SK-N-SH (cell line): ENCODE results near the gene RNF166. TPM values are rescaled to one million over a fixed set of nuclear protein-coding genes. Genes with fewer than 3 reads are reported as not detected.

Experiments
- CTCF ChIA-PET: fragments of 300-600, 350-600 bp; formaldehyde crosslinking; extraction: SDS; loops from one replicate; lab custom pipeline; 2021; lab: Yijun Ruan, JAX
- POLR2A ChIA-PET: fragments of 350-600 bp; sonication (Branson Sonifier 250); formaldehyde crosslinking; extraction: SDS; loops from one replicate; lab custom pipeline; 2020; ENCODE audit warnings: antibody characterized with exemption, inconsistent platforms; lab: Yijun Ruan, JAX
- DNase-seq: peaks from one replicate; pipeline ENCODE4 v3.0.0; 2012
- H2AFZ ChIP-seq: fragments of 200-600 bp; sonication (generic); 2 replicates; pipeline ENCODE4 v1.8.1; 2016; ENCODE audit warnings: antibody characterized with exemption, mild to moderate bottlenecking, low read depth
- H3F3A ChIP-seq: fragments of 200-600 bp; sonication (generic); replicated peaks from 2 replicates; pipeline ENCODE3; 2016; ENCODE audit warnings: antibody characterized with exemption, mild to moderate bottlenecking; ENCODE audit not compliant: insufficient read depth
- H3K27ac ChIP-seq, 2 experiments: fragments of 200-500 bp in 1 of 2; fragments of 200-600 bp in 1 of 2; sonication (Bioruptor generic) in 1 of 2; sonication (generic), shearing (Covaris generic) in 1 of 2; 2 replicates each; pipeline versions ENCODE4 v1.5.1 to v1.6.1; 2014 to 2016; ENCODE audit warnings: low read depth in 2 of 2, inconsistent platforms in 1 of 2, low read length in 1 of 2, mild to moderate bottlenecking in 1 of 2, mixed read lengths in 1 of 2
- H3K27me3 ChIP-seq: fragments of 200-600 bp; sonication (generic), shearing (Covaris generic); 2 replicates; pipeline ENCODE4 v1.6.1; 2016; ENCODE audit warnings: mixed run types; ENCODE audit not compliant: insufficient read depth
- H3K36me3 ChIP-seq, 2 experiments: fragments of 200-500 bp in 1 of 2; fragments of 200-600 bp in 1 of 2; sonication (Bioruptor generic) in 1 of 2; sonication (generic) in 1 of 2; replicated peaks in 1 of 2; 2 replicates each; pipeline versions ENCODE3 to v1.5.1; 2014 to 2016; ENCODE audit warnings: low read length in 1 of 2, mild to moderate bottlenecking in 1 of 2; ENCODE audit not compliant: insufficient read depth in 2 of 2, control insufficient read depth in 1 of 2
- H3K4me1 ChIP-seq, 2 experiments: fragments of 200-500 bp in 1 of 2; fragments of 200-600 bp in 1 of 2; sonication (Bioruptor generic) in 1 of 2; sonication (generic), shearing (Covaris generic) in 1 of 2; 2 replicates each; pipeline versions ENCODE4 v1.5.1 to v1.6.1; 2014 to 2016; ENCODE audit warnings: low read depth in 1 of 2, low read length in 1 of 2, mixed run types in 1 of 2; ENCODE audit not compliant: insufficient read depth in 2 of 2, control insufficient read depth in 1 of 2
- H3K4me2 ChIP-seq: fragments of 200-600 bp; sonication (generic), shearing (Covaris generic); 2 replicates; pipeline ENCODE4 v1.6.1; 2017; ENCODE audit warnings: mixed run types
- H3K4me3 ChIP-seq, 2 experiments: fragments of 200-500 bp in 1 of 2; fragments of 200-600 bp in 1 of 2; sonication (Bioruptor generic) in 1 of 2; sonication (generic), shearing (Covaris generic) in 1 of 2; 2 replicates each; pipeline versions ENCODE4 v1.5.1 to v1.8.1; 2014 to 2016; ENCODE audit warnings: low read depth in 2 of 2, inconsistent platforms in 1 of 2, low read length in 1 of 2, mild to moderate bottlenecking in 1 of 2, mixed read lengths in 1 of 2, moderate library complexity in 1 of 2
- H3K79me2 ChIP-seq: fragments of 200-600 bp; sonication (generic); 2 replicates; pipeline ENCODE4 v1.8.1; 2017; ENCODE audit warnings: mild to moderate bottlenecking; ENCODE audit not compliant: insufficient read depth
- H3K9ac ChIP-seq: fragments of 200-600 bp; sonication (generic); 2 replicates; pipeline ENCODE4 v1.6.1; 2017; ENCODE audit warnings: mixed run types
- H3K9me2 ChIP-seq: fragments of 200-600 bp; sonication (generic); 2 replicates; pipeline ENCODE4 v1.6.1; 2017; ENCODE audit warnings: mixed run types
- H3K9me3 ChIP-seq: fragments of 200-600 bp; sonication (generic); 2 replicates; pipeline ENCODE4 v1.6.1; 2017; ENCODE audit warnings: mixed run types, mild to moderate bottlenecking, moderate library complexity
- H4K20me1 ChIP-seq: fragments of 200-600 bp; sonication (generic); 2 replicates; pipeline ENCODE4 v1.6.1; 2017; ENCODE audit warnings: mild to moderate bottlenecking, mixed run types; ENCODE audit not compliant: insufficient read depth
- CTCF ChIP-seq: fragments of 200-600 bp; sonication (generic); IDR thresholded peaks from 2 replicates; pipeline ENCODE4 v1.6.1; 2017; ENCODE audit warnings: antibody characterized with exemption, mild to moderate bottlenecking, moderate library complexity
- FOSL2 ChIP-seq: IDR thresholded peaks from 2 replicates; pipeline ENCODE4 v1.4.0; 2012; ENCODE audit warnings: low read depth, mild to moderate bottlenecking, moderate library complexity, borderline replicate concordance
- JUND ChIP-seq: IDR thresholded peaks from 2 replicates; pipeline ENCODE4 v1.4.0; 2012
- MXI1 ChIP-seq: IDR thresholded peaks from 2 replicates; pipeline ENCODE4 v1.6.1; 2012; ENCODE audit warnings: mild to moderate bottlenecking, low read depth, low read length, improper control_type of control experiment
- POLR2AphosphoS5 ChIP-seq: IDR thresholded peaks from 2 replicates; pipeline ENCODE4 v1.6.1; 2012; ENCODE audit warnings: low read depth, low read length
- RXRA ChIP-seq: IDR thresholded peaks from 2 replicates; pipeline ENCODE4 v1.4.0; 2012; ENCODE audit warnings: low read depth, mild to moderate bottlenecking, borderline replicate concordance
- TEAD4 ChIP-seq: IDR thresholded peaks from 2 replicates; pipeline ENCODE4 v1.4.0; 2012; ENCODE audit warnings: mild to moderate bottlenecking, borderline replicate concordance; ENCODE audit not compliant: insufficient read depth
- USF2 ChIP-seq: fragments of 150-350 bp; IDR thresholded peaks from 2 replicates; pipeline ENCODE4 v1.6.1; 2017; ENCODE audit warnings: antibody characterized with exemption, low read length, low read depth, borderline replicate concordance
- WGBS: methylation state at CpG from one replicate; pipeline ENCODE4 v1.1.6; 2017; ENCODE audit warnings: low lambda C conversion rate; 5-methylcytosine and 5-hydroxymethylcytosine counted together
- polyA plus RNA-seq, 3 experiments: library from polyadenylated mRNA; depleted of rRNA; stranded (reverse); fragments of >200 nt; gene quantifications; 2 replicates each; pipeline ENCODE4 v1.2.3, GENCODE V29; 2012
- TF ChIP-seq, protein P1 (sequence below): IDR thresholded peaks from 2 replicates; pipeline ENCODE4; 2012

Gene RNF166
- polyA plus RNA-seq, 1 of the 3 experiments (the other 2 are of a cell fraction) = 17.2 TPM

DNA sequence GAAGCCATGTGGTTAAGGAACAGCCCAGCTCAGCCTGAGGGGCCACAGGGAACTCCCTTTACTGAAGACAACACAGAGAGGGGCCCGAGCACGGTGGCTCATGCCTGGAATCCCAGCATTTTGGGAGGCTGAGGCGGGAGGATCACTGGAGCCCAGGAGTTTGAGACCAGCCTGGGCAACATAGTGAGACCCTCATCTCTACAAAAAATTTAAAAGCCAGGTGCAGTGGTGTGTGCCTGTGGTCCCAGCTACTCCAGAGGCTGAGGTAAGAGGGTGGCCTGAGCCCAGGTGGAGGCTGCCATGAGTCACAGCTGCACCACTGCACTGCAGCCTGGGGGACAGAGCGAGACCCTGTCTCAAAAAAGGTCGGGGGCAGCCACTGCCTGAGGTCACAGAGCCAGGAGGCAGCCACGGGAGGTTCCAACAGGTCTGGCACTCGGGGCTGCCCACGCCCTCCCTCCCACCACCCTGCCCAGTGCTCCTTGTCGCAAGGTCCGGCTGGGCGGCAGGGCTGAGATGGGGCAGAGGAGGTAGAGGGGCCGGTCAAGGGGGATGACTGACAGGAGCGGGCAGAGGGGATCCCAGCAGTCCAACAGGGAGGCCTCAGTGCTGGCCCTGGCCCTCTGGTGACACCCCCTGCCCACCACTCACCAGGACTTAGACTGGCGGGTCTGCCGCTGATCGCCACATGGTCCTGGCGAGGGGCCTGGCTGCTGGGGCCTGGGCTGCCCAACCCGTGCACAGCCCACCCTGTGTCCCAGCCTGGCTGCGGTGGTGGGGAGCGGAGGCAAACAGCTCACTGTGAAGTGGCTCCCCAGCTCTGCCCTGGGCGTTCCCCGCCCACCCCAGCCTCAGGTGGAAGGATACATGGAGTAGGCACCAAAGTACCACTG is 58.8 kb downstream of the RNF166 start:
- Histone ChIP-seq H3K4me2 (no peak overlapping the region), H3K4me1 (peaks cover 4 to 10% of the 10 kb centered on the region in 2 experiments; a peak in 2 of 4 replicates), H3K27ac (no peak overlapping the region), H3F3A (no peaks in the 10 kb centered on the region), H3K4me3 (no peak overlapping the region), H4K20me1 (no peaks in the 10 kb centered on the region), H3K9me2 (no peaks in the 10 kb centered on the region), H3K79me2 (no peaks in the 10 kb centered on the region), H2AFZ (no peak overlapping the region), H3K36me3 (no peaks in the 10 kb centered on the region), H3K27me3 (no peaks in the 10 kb centered on the region), H3K9me3 (no peaks in the 10 kb centered on the region), H3K9ac (no peak overlapping the region)
- no peak for TF ChIP-seq USF2
- no peak for TF ChIP-seq FOSL2
- TF ChIP-seq CTCF = no peak
- no peak for TF ChIP-seq RXRA
- TF ChIP-seq, protein P1, sequence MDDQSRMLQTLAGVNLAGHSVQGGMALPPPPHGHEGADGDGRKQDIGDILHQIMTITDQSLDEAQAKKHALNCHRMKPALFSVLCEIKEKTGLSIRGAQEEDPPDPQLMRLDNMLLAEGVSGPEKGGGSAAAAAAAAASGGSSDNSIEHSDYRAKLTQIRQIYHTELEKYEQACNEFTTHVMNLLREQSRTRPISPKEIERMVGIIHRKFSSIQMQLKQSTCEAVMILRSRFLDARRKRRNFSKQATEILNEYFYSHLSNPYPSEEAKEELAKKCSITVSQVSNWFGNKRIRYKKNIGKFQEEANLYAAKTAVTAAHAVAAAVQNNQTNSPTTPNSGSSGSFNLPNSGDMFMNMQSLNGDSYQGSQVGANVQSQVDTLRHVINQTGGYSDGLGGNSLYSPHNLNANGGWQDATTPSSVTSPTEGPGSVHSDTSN = no peak
- no peak for TF ChIP-seq JUND
- no peak for TF ChIP-seq POLR2AphosphoS5
- TF ChIP-seq TEAD4 = no peak
- no peak for TF ChIP-seq MXI1
- no peak for DNase-seq
- CTCF ChIA-PET = no interaction called here
- 82% methylated on average over 5 of the region's 22 CpGs for WGBS
- POLR2A ChIA-PET = no interaction called here

Other genes starting within 250 kb of the RNF166 start
- 18.1 and 32.7 TPM in 2 replicates for gene ZC3H18, start 136.0 kb downstream of the RNF166 start, polyA plus RNA-seq (2012; rRNA removed)
- 0.07 TPM in 1 of 2 replicates, not detected in the other for gene IL17C, start 67.8 kb downstream of the RNF166 start, polyA plus RNA-seq (2012; rRNA removed)
- 116 and 176 TPM in 2 replicates for gene CYBA, start 55.4 kb downstream of the RNF166 start, polyA plus RNA-seq (2012; rRNA removed)
- 14.7 and 15.7 TPM in 2 replicates for gene MVD, start 43.3 kb downstream of the RNF166 start, polyA plus RNA-seq (2012; rRNA removed)
- gene SNAI3, start 19.9 kb downstream of the RNF166 start, polyA plus RNA-seq (2012; rRNA removed) = 0.03 and 0.18 TPM in 2 replicates
- gene CTU2, start 95 bp upstream of the RNF166 start, polyA plus RNA-seq (2012; rRNA removed) = 16.2 and 16.5 TPM in 2 replicates
- gene PIEZO1, start 78.8 kb upstream of the RNF166 start, polyA plus RNA-seq (2012; rRNA removed) = 111 and 184 TPM in 2 replicates
- 3.1 and 6.1 TPM in 2 replicates for gene CDT1, start 97.4 kb upstream of the RNF166 start, polyA plus RNA-seq (2012; rRNA removed)
- gene APRT, start 105.5 kb upstream of the RNF166 start, polyA plus RNA-seq (2012; rRNA removed) = 178 and 192 TPM in 2 replicates
- gene GALNS, start 150.5 kb upstream of the RNF166 start, polyA plus RNA-seq (2012; rRNA removed) = 13.8 and 16.5 TPM in 2 replicates
- 73.9 and 74.4 TPM in 2 replicates for gene TRAPPC2L, start 150.7 kb upstream of the RNF166 start, polyA plus RNA-seq (2012; rRNA removed)
- not detected in 2 replicates for gene PABPN1L, start 160.3 kb upstream of the RNF166 start, polyA plus RNA-seq (2012; rRNA removed)